Mammary epithelial cell (primary cell): ENCODE measurements around the gene AKAP6.

ENCODE experiments used
- EZH2 ChIP-seq: IDR thresholded peaks from 2 replicates; pipeline ENCODE4 v1.6.1; 2012; ENCODE audit warnings: low read length, inconsistent platforms, borderline replicate concordance
- TF ChIP-seq, protein P1 (sequence below), 2 donors: IDR thresholded peaks in 1 of 2; conservative IDR thresholded peaks in 1 of 2; 2 replicates each; pipeline ENCODE4 v1.5.1; 2011 to 2012; ENCODE audit warnings: inconsistent platforms in 2 of 2, low read length in 2 of 2, mild to moderate bottlenecking in 2 of 2, control low read depth in 1 of 2, low read depth in 1 of 2; ENCODE audit not compliant: insufficient read depth in 1 of 2; ENCODE audit errors: extremely low read depth in 1 of 2

DNA sequence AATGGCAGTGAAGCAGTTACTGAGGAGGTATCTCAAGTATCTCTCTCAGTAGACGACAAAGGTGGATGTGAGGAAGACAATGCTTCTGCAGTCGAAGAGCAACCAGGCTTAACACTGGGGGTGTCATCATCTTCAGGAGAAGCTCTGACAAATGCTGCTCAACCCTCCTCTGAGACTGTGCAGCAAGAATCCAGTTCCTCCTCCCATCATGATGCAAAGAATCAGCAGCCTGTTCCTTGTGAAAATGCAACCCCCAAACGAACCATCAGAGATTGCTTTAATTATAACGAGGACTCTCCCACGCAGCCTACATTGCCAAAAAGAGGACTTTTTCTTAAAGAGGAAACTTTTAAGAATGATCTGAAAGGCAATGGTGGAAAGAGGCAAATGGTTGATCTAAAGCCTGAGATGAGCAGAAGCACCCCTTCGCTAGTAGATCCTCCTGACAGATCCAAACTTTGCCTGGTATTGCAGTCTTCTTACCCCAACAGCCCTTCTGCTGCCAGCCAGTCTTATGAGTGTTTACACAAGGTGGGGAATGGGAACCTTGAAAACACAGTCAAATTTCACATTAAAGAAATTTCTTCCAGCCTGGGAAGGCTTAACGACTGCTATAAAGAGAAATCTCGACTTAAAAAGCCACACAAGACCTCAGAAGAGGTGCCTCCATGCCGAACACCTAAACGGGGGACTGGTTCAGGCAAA is 216.6 kb downstream of the AKAP6 start:
- TF ChIP-seq, protein P1, sequence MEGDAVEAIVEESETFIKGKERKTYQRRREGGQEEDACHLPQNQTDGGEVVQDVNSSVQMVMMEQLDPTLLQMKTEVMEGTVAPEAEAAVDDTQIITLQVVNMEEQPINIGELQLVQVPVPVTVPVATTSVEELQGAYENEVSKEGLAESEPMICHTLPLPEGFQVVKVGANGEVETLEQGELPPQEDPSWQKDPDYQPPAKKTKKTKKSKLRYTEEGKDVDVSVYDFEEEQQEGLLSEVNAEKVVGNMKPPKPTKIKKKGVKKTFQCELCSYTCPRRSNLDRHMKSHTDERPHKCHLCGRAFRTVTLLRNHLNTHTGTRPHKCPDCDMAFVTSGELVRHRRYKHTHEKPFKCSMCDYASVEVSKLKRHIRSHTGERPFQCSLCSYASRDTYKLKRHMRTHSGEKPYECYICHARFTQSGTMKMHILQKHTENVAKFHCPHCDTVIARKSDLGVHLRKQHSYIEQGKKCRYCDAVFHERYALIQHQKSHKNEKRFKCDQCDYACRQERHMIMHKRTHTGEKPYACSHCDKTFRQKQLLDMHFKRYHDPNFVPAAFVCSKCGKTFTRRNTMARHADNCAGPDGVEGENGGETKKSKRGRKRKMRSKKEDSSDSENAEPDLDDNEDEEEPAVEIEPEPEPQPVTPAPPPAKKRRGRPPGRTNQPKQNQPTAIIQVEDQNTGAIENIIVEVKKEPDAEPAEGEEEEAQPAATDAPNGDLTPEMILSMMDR (conservative IDR thresholded peaks at IDR 0.05 in 1 of 2, IDR thresholded peaks at IDR 0.05 in 1 of 2; ENCODE audit: extremely low read depth in 1 of 2, insufficient read depth in 1 of 2, low read depth in 1 of 2, low read length in 2 of 2), result no peak
- no peak for TF ChIP-seq EZH2
